Fibroblast of lung (primary cell): ENCODE measurements around the gene FBN1. TPM values are rescaled to one million over a fixed set of nuclear protein-coding genes. Genes with fewer than 3 reads are reported as not detected.

Experiments used
- DNase-seq, 2 donors: peaks; one replicate each; pipeline versions ENCODE4 v3.0.0 to v3.0.0-alpha.2; 2010; ENCODE audit warnings: low read depth in 2 of 2
- H2AFZ ChIP-seq: 2 replicates; pipeline ENCODE4 v1.5.1; 2012; ENCODE audit warnings: low read length, control low read depth, inconsistent platforms
- H3K27ac ChIP-seq: 2 replicates; pipeline ENCODE4 v1.5.1; 2011; ENCODE audit warnings: low read length, control low read depth; ENCODE audit not compliant: insufficient read depth
- H3K27me3 ChIP-seq: 2 replicates; pipeline ENCODE4 v1.5.1; 2011; ENCODE audit warnings: mild to moderate bottlenecking, low read length; ENCODE audit not compliant: control insufficient read depth, insufficient read depth
- H3K36me3 ChIP-seq: 2 replicates; pipeline ENCODE4 v1.5.1; 2011; ENCODE audit warnings: low read length; ENCODE audit not compliant: control insufficient read depth, insufficient read depth
- H3K4me1 ChIP-seq: 2 replicates; pipeline ENCODE4 v1.5.1; 2011; ENCODE audit warnings: low read length; ENCODE audit not compliant: control insufficient read depth, insufficient read depth; ENCODE audit errors: extremely low read depth
- H3K4me2 ChIP-seq: 2 replicates; pipeline ENCODE4 v1.5.1; 2011; ENCODE audit warnings: low read length, control low read depth; ENCODE audit not compliant: insufficient read depth; ENCODE audit errors: extremely low read depth
- H3K4me3 ChIP-seq, 4 experiments: fragments of 200-600 bp in 1 of 4; sonication (generic) in 1 of 4; replicated peaks in 1 of 4; 2 replicates each; pipeline ENCODE4 v1.5.1; 2011 to 2016; ENCODE audit warnings: low read length in 4 of 4, low read depth in 3 of 4, mild to moderate bottlenecking in 3 of 4, control low read depth in 2 of 4, inconsistent platforms in 1 of 4, mixed read lengths in 1 of 4; ENCODE audit not compliant: insufficient read depth in 1 of 4; ENCODE audit errors: control extremely low read depth in 1 of 4
- H3K79me2 ChIP-seq: 2 replicates; pipeline ENCODE4 v1.5.1; 2012; ENCODE audit warnings: mild to moderate bottlenecking, low read length, inconsistent platforms; ENCODE audit not compliant: control insufficient read depth, insufficient read depth
- H3K9ac ChIP-seq: 2 replicates; pipeline ENCODE4 v1.5.1; 2011; ENCODE audit warnings: mild to moderate bottlenecking, low read length, control low read depth; ENCODE audit not compliant: insufficient read depth
- H3K9me3 ChIP-seq: 2 replicates; pipeline ENCODE4 v1.5.1; 2012; ENCODE audit warnings: low read depth, low read length; ENCODE audit not compliant: control insufficient read depth, insufficient read depth
- H4K20me1 ChIP-seq: 2 replicates; pipeline ENCODE4 v1.5.1; 2011; ENCODE audit warnings: low read length; ENCODE audit not compliant: control insufficient read depth, insufficient read depth; ENCODE audit errors: extremely low read depth
- CTCF ChIP-seq, 2 donors: IDR thresholded peaks in 1 of 2; conservative IDR thresholded peaks in 1 of 2; 1 replicate in 1 of 2; 2 replicates in 1 of 2; pipeline ENCODE4 v1.5.1; 2011 to 2012; ENCODE audit warnings: low read length in 2 of 2, control low read depth in 1 of 2, inconsistent platforms in 1 of 2, low read depth in 1 of 2, mild to moderate bottlenecking in 1 of 2
- EZH2 ChIP-seq: IDR thresholded peaks from 2 replicates; pipeline ENCODE4 v1.5.1; 2012; ENCODE audit warnings: low read length, control low read depth, mild to moderate bottlenecking; ENCODE audit errors: missing control alignments
- polyA plus RNA-seq, 2 donors: library from polyadenylated mRNA; depleted of rRNA in 1 of 2; stranded (reverse) in 1 of 2; unstranded in 1 of 2; fragments of >200 nt; gene quantifications; 2 replicates each; pipeline ENCODE4 v1.2.1, GENCODE V29; 2011 to 2012; ENCODE audit warnings: missing spikeins in 1 of 2
- total RNA-seq: library from RNA; depleted of rRNA; stranded (reverse); fragments of >200 nt; gene quantifications from 2 replicates; pipeline ENCODE4 v1.2.1, GENCODE V29; 2014

The FBN1 gene
- total and polyA plus RNA-seq, 2 donors (not counting 1 experiment from before 2014, with no cell fraction given) = 368 to 446 TPM

- Histone ChIP-seq H3K79me2 (no peaks in the 10 kb centered on the region), H3K27ac (peak overlapping the region; percentile 72), H3K36me3 (no peaks in the 10 kb centered on the region), H3K4me2 (no peak overlapping the region), H3K4me3 (no peak overlapping the region), H3K9me3 (no peaks in the 10 kb centered on the region), H3K9ac (no peak overlapping the region), H4K20me1 (no peaks in the 10 kb centered on the region), H3K27me3 (no peaks in the 10 kb centered on the region), H3K4me1 (peaks cover 3% of the 10 kb centered on the region), H2AFZ (no peak overlapping the region)
- TF ChIP-seq EZH2 (no peak), CTCF (conservative IDR thresholded peaks at IDR 0.05 in 1 of 2, IDR thresholded peaks at IDR 0.05 in 1 of 2; ENCODE audit: low read depth in 1 of 2, low read length in 2 of 2) (no peak)
- no peak for DNase-seq
Observed at GRCh38 chr15:48672206-48672605, 26.7 kb upstream of the FBN1 start.

- no peaks in the 10 kb centered on the region for H3K27me3 ChIP-seq
- H3K4me3 ChIP-seq = no peak overlapping the region
- no peaks in the 10 kb centered on the region for H3K79me2 ChIP-seq
- H2AFZ ChIP-seq = peak overlapping the region; percentile 18
- no peak overlapping the region for H3K9ac ChIP-seq
- peaks cover 3% of the 10 kb centered on the region for H3K4me1 ChIP-seq
- H3K9me3 ChIP-seq = no peaks in the 10 kb centered on the region
- no peaks in the 10 kb centered on the region for H3K36me3 ChIP-seq
- DNase-seq = peak; percentile 66 to 93
- no peaks in the 10 kb centered on the region for H4K20me1 ChIP-seq
- TF ChIP-seq CTCF (conservative IDR thresholded peaks at IDR 0.05 in 1 of 2, IDR thresholded peaks at IDR 0.05 in 1 of 2; ENCODE audit: low read depth in 1 of 2, low read length in 2 of 2) (no peak), EZH2 (no peak)
- H3K27ac ChIP-seq = peak overlapping the region; percentile 72
- peak overlapping the region; percentile 27 for H3K4me2 ChIP-seq
Observed at GRCh38 chr15:48671103-48672022, 25.9 kb upstream of the FBN1 start.

GRCh38 chr15:48667701-48668100 is 22.2 kb upstream of the FBN1 start:
- DNase-seq = peak; percentile 26 to 74
- no peak overlapping the region for H2AFZ ChIP-seq
- H3K4me1 ChIP-seq = peaks cover 3% of the 10 kb centered on the region

More at GRCh38 chr15:48667701-48668100, 22.2 kb upstream of the FBN1 start:
- no peaks in the 10 kb centered on the region for H4K20me1 ChIP-seq
- H3K4me2 ChIP-seq = peak overlapping the region; percentile 23
- no peak overlapping the region for H3K27ac ChIP-seq
- H3K36me3 ChIP-seq = no peaks in the 10 kb centered on the region
- no peak overlapping the region for H3K9ac ChIP-seq
- H3K27me3 ChIP-seq = no peaks in the 10 kb centered on the region
- H3K4me3 ChIP-seq = no peak overlapping the region
- no peaks in the 10 kb centered on the region for H3K9me3 ChIP-seq
- no peak for TF ChIP-seq CTCF (conservative IDR thresholded peaks at IDR 0.05 in 1 of 2, IDR thresholded peaks at IDR 0.05 in 1 of 2; ENCODE audit: low read depth in 1 of 2, low read length in 2 of 2)
- no peak for TF ChIP-seq EZH2
- H3K79me2 ChIP-seq = no peaks in the 10 kb centered on the region
